Esophagus muscularis mucosa (tissue), 4 donors: Measurements from ENCODE around the gene CCDC150. TPM values are rescaled to one million over a fixed set of nuclear protein-coding genes. Genes with fewer than 3 reads are reported as not detected.

ENCODE experiments used
- DNase-seq: peaks from one replicate; pipeline ENCODE4 v3.0.0-alpha.2; 2017; ENCODE audit errors: extremely low spot score
- H3K27ac ChIP-seq, 4 donors: fragments of 200-600 bp; sonication (generic); replicated peaks in 1 of 4; 1 replicate in 3 of 4; 2 replicates in 1 of 4; pipeline ENCODE4 v1.5.1; 2016 to 2019; ENCODE audit warnings: mild to moderate bottlenecking in 1 of 4
- H3K27me3 ChIP-seq, 4 donors: fragments of 200-600 bp; sonication (generic); one replicate each; pipeline versions ENCODE4 v1.5.1 to v1.6.0; 2016 to 2019
- H3K36me3 ChIP-seq, 4 donors: fragments of 200-600 bp; sonication (generic); one replicate each; pipeline ENCODE4 v1.5.1; 2016 to 2019
- H3K4me1 ChIP-seq, 4 donors: fragments of 200-600 bp; sonication (generic); one replicate each; pipeline ENCODE4 v1.5.1; 2016 to 2019
- H3K4me3 ChIP-seq, 4 donors: fragments of 200-600 bp; sonication (generic); 1 replicate in 2 of 4; 2 replicates in 2 of 4; pipeline ENCODE4 v1.5.1; 2016 to 2019; ENCODE audit warnings: mild to moderate bottlenecking in 4 of 4, moderate library complexity in 1 of 4
- H3K9me3 ChIP-seq, 4 donors: fragments of 200-600 bp; sonication (generic); 1 replicate in 3 of 4; 2 replicates in 1 of 4; pipeline ENCODE4 v1.5.1; 2016 to 2019
- EP300 ChIP-seq: sonication (generic); formaldehyde crosslinking; IDR thresholded peaks from one replicate; pipeline ENCODE4 v1.6.1; 2017; ENCODE audit warnings: antibody characterized with exemption
- POLR2A ChIP-seq: fragments of 450-650 bp; IDR thresholded peaks from one replicate; pipeline ENCODE4 v1.6.1; 2017; ENCODE audit warnings: antibody characterized with exemption, moderate library complexity, mild to moderate bottlenecking, low read depth
- POLR2AphosphoS5 ChIP-seq, 2 donors: sonication (generic); formaldehyde crosslinking; IDR thresholded peaks; one replicate each; pipeline ENCODE4 v1.6.1; 2017; ENCODE audit warnings: antibody characterized with exemption in 2 of 2
- WGBS: methylation state at CpG from one replicate; pipeline ENCODE4 v1.1.5; 2018; 5-methylcytosine and 5-hydroxymethylcytosine counted together
- intact Hi-C: fragments of 100-400 bp; cut with DNase I; formaldehyde crosslinking; loops from one replicate; pipeline ENCODE4 v1.15.1; 2023
- total RNA-seq, 4 donors: library from RNA; depleted of rRNA; stranded (reverse); fragments of >200 nt; gene quantifications; one replicate each; pipeline versions ENCODE4 v1.1.0 to v1.2.1, GENCODE V29; 2016
- TF ChIP-seq, protein P1 (sequence below), 3 experiments: fragments of 200-600 bp in 2 of 3; fragments of 450-650 bp in 1 of 3; sonication (generic) in 2 of 3; IDR thresholded peaks; one replicate each; pipeline ENCODE4 v1.5.1; 2017 to 2019; ENCODE audit warnings: antibody characterized with exemption in 3 of 3, mild to moderate bottlenecking in 2 of 3, moderate library complexity in 1 of 3

The CCDC150 gene
- total RNA-seq, 4 donors from 2014 or later: 0.33 to 1.7 (median 0.91) TPM

DNA sequence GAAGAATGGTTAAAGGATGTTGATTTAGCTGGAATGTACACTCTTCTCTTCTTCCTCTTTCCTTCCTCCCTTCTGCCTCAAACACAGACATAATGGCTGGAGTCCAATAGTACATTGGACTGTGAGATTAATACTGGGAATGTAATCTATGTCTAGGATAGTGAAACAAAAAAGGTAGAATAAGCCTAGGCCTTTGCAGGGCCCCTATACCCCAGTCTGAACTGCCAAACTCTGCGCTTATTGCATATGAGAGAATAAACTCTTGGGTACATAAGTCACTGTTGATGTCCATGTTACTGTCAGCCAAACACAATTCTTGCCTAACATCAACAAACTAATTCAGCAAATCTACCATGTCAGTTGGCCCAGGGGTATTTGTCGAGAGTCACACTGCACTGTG lies 29.7 kb upstream of the CCDC150 start:
- 100% methylated on average over 2 of the region's 2 CpGs for WGBS
- no peak for TF ChIP-seq POLR2AphosphoS5 (IDR thresholded peaks at IDR 0.05)
- TF ChIP-seq, protein P1, sequence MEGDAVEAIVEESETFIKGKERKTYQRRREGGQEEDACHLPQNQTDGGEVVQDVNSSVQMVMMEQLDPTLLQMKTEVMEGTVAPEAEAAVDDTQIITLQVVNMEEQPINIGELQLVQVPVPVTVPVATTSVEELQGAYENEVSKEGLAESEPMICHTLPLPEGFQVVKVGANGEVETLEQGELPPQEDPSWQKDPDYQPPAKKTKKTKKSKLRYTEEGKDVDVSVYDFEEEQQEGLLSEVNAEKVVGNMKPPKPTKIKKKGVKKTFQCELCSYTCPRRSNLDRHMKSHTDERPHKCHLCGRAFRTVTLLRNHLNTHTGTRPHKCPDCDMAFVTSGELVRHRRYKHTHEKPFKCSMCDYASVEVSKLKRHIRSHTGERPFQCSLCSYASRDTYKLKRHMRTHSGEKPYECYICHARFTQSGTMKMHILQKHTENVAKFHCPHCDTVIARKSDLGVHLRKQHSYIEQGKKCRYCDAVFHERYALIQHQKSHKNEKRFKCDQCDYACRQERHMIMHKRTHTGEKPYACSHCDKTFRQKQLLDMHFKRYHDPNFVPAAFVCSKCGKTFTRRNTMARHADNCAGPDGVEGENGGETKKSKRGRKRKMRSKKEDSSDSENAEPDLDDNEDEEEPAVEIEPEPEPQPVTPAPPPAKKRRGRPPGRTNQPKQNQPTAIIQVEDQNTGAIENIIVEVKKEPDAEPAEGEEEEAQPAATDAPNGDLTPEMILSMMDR (IDR thresholded peaks at IDR 0.05): no peak
- no peak for TF ChIP-seq POLR2A
- no peak for TF ChIP-seq EP300
- intact Hi-C loops: no loop called here

DNA sequence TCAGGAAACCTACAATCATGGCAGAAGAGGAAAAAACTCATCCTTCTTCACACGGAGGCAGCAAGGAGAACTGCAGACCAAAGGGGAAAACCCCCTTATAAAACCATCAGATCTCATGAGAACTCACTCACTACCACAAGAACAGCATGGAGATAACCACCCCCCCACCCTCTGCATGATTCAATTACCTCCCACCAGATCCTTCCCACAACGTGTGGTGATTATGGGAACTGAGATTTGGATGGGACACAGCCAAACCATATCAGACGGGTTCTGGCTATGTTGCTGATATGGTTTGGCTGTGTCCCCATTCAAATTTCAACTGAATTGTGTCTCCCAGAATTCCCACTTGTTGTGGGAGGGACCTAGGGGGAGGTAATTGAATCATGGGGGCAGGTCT lies 28.7 kb upstream of the CCDC150 start:
- TF ChIP-seq POLR2AphosphoS5 (IDR thresholded peaks at IDR 0.05): no peak
- TF ChIP-seq, protein P1 (IDR thresholded peaks at IDR 0.05): no peak
- no peak for TF ChIP-seq POLR2A
- no peak for TF ChIP-seq EP300

More for the DNA sequence above, 29.7 kb upstream of the CCDC150 start:
- no peaks in the 10 kb centered on the region for H3K9me3 ChIP-seq
- H3K4me1 ChIP-seq: no peaks in the 10 kb centered on the region
- H3K36me3 ChIP-seq: no peaks in the 10 kb centered on the region
- no peak for DNase-seq
- H3K27ac ChIP-seq: no peak overlapping the region
- no peaks in the 10 kb centered on the region for H3K27me3 ChIP-seq
- H3K4me3 ChIP-seq: no peak overlapping the region

DNA sequence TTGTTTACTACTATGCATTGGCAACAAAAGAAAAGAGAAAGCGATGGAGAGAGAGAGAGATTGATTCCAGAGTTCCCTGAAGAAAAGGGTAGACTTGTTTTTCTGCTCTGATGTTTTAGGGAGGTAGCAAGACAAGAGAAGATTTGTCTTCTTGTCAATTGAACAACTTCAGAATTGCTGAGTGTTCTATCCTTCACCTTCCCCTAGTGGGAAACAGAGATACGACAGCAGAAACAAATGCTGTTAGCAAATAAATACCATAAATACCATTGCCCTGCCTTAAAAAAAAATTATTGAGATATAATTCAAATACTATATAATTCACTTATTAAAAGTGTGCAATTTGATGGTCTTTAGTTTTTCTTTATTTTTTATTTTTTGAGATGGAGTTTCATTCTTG lies 26.2 kb upstream of the CCDC150 start:
- H3K27ac ChIP-seq: no peak overlapping the region
- no peaks in the 10 kb centered on the region for H3K36me3 ChIP-seq
- intact Hi-C loops: no loop called here
- TF ChIP-seq POLR2AphosphoS5 (IDR thresholded peaks at IDR 0.05): no peak
- TF ChIP-seq, protein P1 (IDR thresholded peaks at IDR 0.05): no peak
- no peak for TF ChIP-seq EP300
- TF ChIP-seq POLR2A: no peak
- H3K9me3 ChIP-seq: no peaks in the 10 kb centered on the region
- WGBS: 93% methylated on average over 2 of the region's 2 CpGs
- no peaks in the 10 kb centered on the region for H3K4me1 ChIP-seq
- DNase-seq: no peak
- H3K4me3 ChIP-seq: no peak overlapping the region
- no peaks in the 10 kb centered on the region for H3K27me3 ChIP-seq

More for the DNA sequence above, 28.7 kb upstream of the CCDC150 start:
- 56% methylated on average over 3 of the region's 3 CpGs for WGBS
- DNase-seq: no peak
- Histone ChIP-seq H3K9me3 (no peaks in the 10 kb centered on the region), H3K4me3 (no peak overlapping the region), H3K27ac (no peak overlapping the region), H3K4me1 (no peaks in the 10 kb centered on the region), H3K36me3 (no peaks in the 10 kb centered on the region), H3K27me3 (no peaks in the 10 kb centered on the region)
- intact Hi-C loops: no loop called here

DNA sequence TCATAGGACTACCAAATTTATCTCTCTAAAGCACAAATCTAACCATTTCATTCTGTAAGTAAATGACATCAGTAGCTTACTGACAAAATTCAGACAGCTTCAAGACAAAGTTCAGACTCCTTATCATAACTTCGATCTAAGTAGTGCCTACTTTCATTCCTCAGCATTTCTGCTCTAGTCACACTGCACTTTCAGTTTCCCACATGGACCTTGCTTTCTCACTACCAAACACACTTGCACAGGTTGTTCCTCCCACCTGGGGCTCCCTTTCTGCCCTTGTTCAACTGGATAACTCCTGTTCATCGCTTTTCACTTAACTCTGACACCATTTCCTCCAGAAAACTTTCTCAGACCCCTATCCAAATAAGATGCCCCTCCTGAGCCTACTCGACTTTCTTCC lies 22.1 kb upstream of the CCDC150 start:
- H3K36me3 ChIP-seq: no peaks in the 10 kb centered on the region
- no peak for DNase-seq
- intact Hi-C loops: no loop called here
- H3K27me3 ChIP-seq: no peaks in the 10 kb centered on the region
- no peaks in the 10 kb centered on the region for H3K4me1 ChIP-seq
- WGBS: 82% methylated on average over 3 of the region's 3 CpGs
- H3K27ac ChIP-seq: no peak overlapping the region
- TF ChIP-seq POLR2A (no peak), EP300 (no peak), POLR2AphosphoS5 (IDR thresholded peaks at IDR 0.05) (no peak)
- TF ChIP-seq, protein P1 (IDR thresholded peaks at IDR 0.05): no peak
- no peak overlapping the region for H3K4me3 ChIP-seq
- H3K9me3 ChIP-seq: no peaks in the 10 kb centered on the region

DNA sequence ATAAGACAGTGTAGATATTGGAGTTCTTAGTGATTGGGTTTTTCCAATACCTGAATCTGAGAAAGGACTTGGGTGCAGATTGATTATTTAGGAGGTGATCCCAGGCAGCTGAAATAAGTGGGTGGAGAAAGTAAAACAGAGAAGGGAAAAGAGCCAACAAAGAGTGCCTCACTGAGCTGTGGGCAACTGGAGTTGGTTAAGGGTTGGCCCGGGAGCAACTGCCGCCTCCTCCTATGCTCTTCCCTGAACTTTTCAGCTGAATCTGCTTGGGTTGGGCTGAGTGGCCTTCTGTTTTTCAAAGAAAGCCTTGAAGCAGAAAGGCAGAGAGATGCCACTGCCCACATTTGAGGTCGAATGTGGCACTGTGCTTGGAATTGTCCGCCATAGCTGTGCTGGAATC lies 20.9 kb upstream of the CCDC150 start:
- Histone ChIP-seq H3K27ac (no peak overlapping the region), H3K4me3 (no peak overlapping the region), H3K4me1 (no peaks in the 10 kb centered on the region), H3K36me3 (no peaks in the 10 kb centered on the region), H3K9me3 (no peaks in the 10 kb centered on the region), H3K27me3 (no peaks in the 10 kb centered on the region)
- intact Hi-C loops: no loop called here
- DNase-seq: no peak
- TF ChIP-seq POLR2AphosphoS5 (IDR thresholded peaks at IDR 0.05): no peak
- TF ChIP-seq, protein P1 (IDR thresholded peaks at IDR 0.05): no peak
- TF ChIP-seq POLR2A: no peak
- TF ChIP-seq EP300: no peak
- WGBS: 85% methylated on average over 4 of the region's 4 CpGs
